Small intestine (tissue), 7 donors: ENCODE data around the gene RBP5. TPM values are rescaled to one million over a fixed set of nuclear protein-coding genes. Genes with fewer than 3 reads are reported as not detected.

Experiments
- DNase-seq, 2 donors: peaks; one replicate each; pipeline versions ENCODE4 v3.0.0 to v3.0.0-alpha.2; 2013
- FAIRE-seq: peaks from 2 replicates; lab custom pipeline; 2012; peaks lifted over from hg19 to GRCh38; lab: Jason Lieb, UNC
- H3K27ac ChIP-seq, 3 donors: one replicate each; pipeline ENCODE4 v1.5.1; 2013; ENCODE audit warnings: low read length in 2 of 3, mild to moderate bottlenecking in 2 of 3, control low read depth in 1 of 3, inconsistent platforms in 1 of 3, low read depth in 1 of 3, moderate library complexity in 1 of 3
- H3K27me3 ChIP-seq, 3 donors: one replicate each; pipeline ENCODE4 v1.6.1; 2013; ENCODE audit warnings: low read length in 3 of 3, inconsistent platforms in 1 of 3; ENCODE audit not compliant: control insufficient read depth in 3 of 3, insufficient read depth in 3 of 3
- H3K36me3 ChIP-seq, 3 donors: one replicate each; pipeline ENCODE4 v1.6.1; 2013; ENCODE audit warnings: low read length in 3 of 3, inconsistent platforms in 1 of 3, low read depth in 1 of 3, mild to moderate bottlenecking in 1 of 3, moderate library complexity in 1 of 3; ENCODE audit not compliant: control insufficient read depth in 3 of 3, insufficient read depth in 2 of 3
- H3K4me1 ChIP-seq, 3 donors: one replicate each; pipeline ENCODE4 v1.6.1; 2013; ENCODE audit warnings: low read length in 2 of 3, inconsistent platforms in 1 of 3, low read depth in 1 of 3, mild to moderate bottlenecking in 1 of 3, moderate library complexity in 1 of 3; ENCODE audit not compliant: control insufficient read depth in 3 of 3, insufficient read depth in 2 of 3
- H3K4me3 ChIP-seq, 3 donors: one replicate each; pipeline ENCODE4 v1.5.1; 2013; ENCODE audit warnings: low read length in 3 of 3, control low read depth in 1 of 3, inconsistent platforms in 1 of 3, low read depth in 1 of 3, mild to moderate bottlenecking in 1 of 3, moderate library complexity in 1 of 3
- H3K9me3 ChIP-seq, 2 donors: one replicate each; pipeline ENCODE4 v1.6.1; 2013; ENCODE audit warnings: low read depth in 1 of 2, low read length in 1 of 2; ENCODE audit not compliant: control insufficient read depth in 2 of 2, insufficient read depth in 1 of 2
- WGBS, 3 donors: extraction: QIAGEN DNeasy Blood & Tissue Kit; methylation state at CpG; one replicate each; pipeline ENCODE4 v1.1.7; 2013; 5-methylcytosine and 5-hydroxymethylcytosine counted together
- polyA plus RNA-seq, 4 donors: library from polyadenylated mRNA; stranded (reverse) in 3 of 4; unstranded in 1 of 4; fragments of 200-250 nt in 3 of 4; fragments of 120-200 nt in 1 of 4; gene quantifications; one replicate each; pipeline versions ENCODE4 v1.2.1 to v1.2.3, GENCODE V29; 2013
- donor health status: healthy with polysubstance abuse.
- donor health status: control.
- donor health status: control.
- donor health status: Bipolar disorder and iron deficiency.
- donor health status: healthy.

Gene RBP5
- polyA plus RNA-seq, 4 donors = 0.67 to 19.0 (median 7.8) TPM

DNA sequence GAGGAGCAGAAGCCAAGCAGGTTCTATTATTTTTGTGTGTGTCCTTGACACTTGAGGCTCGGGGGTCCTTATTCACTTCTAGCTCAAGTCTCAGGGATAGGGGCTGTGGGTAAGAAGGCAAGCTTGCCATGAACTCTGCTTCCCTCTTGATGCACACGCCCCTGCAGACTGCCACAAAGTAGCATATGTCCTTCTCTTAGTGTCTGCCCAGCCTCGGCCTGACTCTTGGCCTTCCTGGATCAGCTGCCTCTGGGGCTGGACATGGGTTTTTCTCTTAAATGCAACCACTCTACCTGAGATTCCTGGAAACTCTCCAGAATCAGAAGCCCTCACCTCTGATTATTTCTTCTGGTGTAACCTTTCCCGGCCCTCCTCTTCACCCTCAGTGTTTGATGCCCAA is 32.6 kb upstream of the RBP5 start:
- FAIRE-seq (no peak), DNase-seq (no peak)
- Histone ChIP-seq H3K36me3 (peaks cover 0 to 30% (median 0%) of the 10 kb centered on the region in 3 donors), H3K4me1 (no peaks in the 10 kb centered on the region), H3K4me3 (no peak overlapping the region), H3K27me3 (peaks cover 0 to 8% (median 4%) of the 10 kb centered on the region in 3 donors), H3K9me3 (peaks cover 0 to 5% of the 10 kb centered on the region in 2 donors), H3K27ac (no peak overlapping the region)
- 85 to 90% (median 87%) methylated on average over 4 of the region's 4 CpGs for WGBS, 3 donors

DNA sequence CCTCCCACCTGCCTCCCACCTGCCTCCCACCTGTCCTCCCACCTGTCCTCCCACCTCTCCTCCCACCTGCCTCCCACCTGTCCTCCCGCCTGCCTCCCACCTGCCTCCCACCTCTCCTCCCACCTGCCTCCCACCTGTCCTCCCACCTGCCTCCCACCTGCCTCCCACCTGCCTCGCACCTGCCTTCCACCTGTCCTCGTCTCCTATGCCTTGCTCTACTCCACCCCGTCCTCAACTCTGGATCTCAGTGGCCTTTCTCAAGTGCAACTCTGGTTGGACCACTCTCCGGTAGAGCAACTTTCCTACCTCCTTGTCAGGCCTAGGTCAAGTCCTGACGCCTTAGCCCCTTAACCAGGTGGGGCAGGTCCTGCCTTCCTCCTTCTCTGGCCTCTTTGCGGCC is 31.5 kb upstream of the RBP5 start:
- no peaks in the 10 kb centered on the region for H3K9me3 ChIP-seq
- peaks cover 0 to 10% (median 0%) of the 10 kb centered on the region in 3 donors for H3K4me1 ChIP-seq
- FAIRE-seq (no peak), DNase-seq (no peak)
- peaks cover 0 to 6% (median 4%) of the 10 kb centered on the region in 3 donors for H3K27me3 ChIP-seq
- peaks cover 0 to 41% (median 0%) of the 10 kb centered on the region in 3 donors for H3K36me3 ChIP-seq
- H3K27ac ChIP-seq = no peak overlapping the region
- H3K4me3 ChIP-seq = no peak overlapping the region
- 70 to 90% (median 74%) methylated on average over 6 to 7 of the region's 7 CpGs for WGBS, 3 donors

DNA sequence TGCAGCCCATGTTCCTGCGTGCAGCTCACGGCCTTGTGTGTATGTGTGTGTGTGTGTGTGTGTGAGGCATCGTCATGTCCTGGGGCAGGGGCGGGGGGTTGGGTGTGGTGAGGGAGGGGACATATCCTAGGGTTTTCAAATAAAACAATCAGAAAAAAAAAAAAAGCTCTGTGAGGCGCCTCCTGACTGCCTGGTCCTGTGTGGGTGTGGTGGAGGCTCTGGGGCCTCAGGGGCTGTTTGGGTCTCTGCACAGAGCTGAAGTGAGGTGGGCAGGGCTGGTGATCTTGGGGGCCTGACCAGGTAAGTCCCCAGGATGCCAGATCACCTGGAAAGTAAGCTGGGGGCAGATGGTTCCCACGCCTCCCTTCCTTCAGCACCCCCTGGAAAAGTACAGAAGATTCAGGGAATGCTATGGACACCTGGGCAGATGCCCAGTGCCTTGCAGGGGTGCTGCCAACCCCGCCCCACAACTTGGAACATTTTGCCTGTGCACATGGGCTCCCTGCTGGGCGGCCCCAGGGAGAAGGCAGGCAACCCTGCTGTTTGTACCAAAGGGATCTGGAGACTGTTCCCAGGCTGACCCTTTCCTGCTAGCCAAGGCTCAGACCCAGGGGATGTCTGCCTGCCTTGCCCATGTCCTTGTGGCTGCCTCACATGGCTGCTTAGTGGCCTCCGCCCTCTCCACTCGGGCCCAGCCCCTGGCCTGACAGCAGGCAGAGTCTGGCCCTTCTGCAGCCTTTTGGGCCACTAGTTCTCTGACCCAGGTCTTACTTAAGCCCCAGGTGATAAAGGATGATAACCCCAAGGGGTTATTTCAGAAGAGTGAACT is 30.3 kb upstream of the RBP5 start:
- Histone ChIP-seq H3K27ac (no peak overlapping the region), H3K4me3 (no peak overlapping the region), H3K36me3 (peaks cover 0 to 47% (median 0%) of the 10 kb centered on the region in 3 donors), H3K9me3 (no peaks in the 10 kb centered on the region), H3K27me3 (peaks cover 0 to 6% (median 4%) of the 10 kb centered on the region in 3 donors), H3K4me1 (peaks cover 0 to 11% (median 0%) of the 10 kb centered on the region in 3 donors)
- DNase-seq (no peak), FAIRE-seq (no peak)
- 77 to 85% (median 80%) methylated on average over 9 to 10 of the region's 10 CpGs for WGBS, 3 donors

DNA sequence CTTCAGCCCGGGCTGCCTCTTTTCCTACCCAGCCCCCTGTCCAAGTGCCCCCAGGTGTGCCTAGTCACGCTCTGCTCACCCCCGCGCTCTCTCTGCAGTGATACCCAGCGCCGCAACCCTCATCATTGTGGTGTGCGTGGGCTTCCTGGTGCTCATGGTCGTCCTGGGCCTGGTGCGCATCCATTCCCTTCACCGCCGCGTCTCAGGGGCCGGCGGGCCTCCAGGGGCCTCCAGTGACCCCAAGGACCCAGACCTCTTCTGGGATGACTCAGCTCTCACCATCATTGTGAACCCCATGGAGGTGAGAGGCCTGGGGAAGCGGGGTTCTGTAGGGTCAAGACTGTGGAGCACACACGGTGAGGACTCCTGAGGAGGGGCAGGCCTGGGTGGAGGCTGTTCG is 28.7 kb upstream of the RBP5 start:
- peaks cover 0 to 61% (median 2%) of the 10 kb centered on the region in 3 donors for H3K36me3 ChIP-seq
- FAIRE-seq = no peak
- 91 to 96% (median 92%) methylated on average over 17 of the region's 17 CpGs for WGBS, 3 donors

DNA sequence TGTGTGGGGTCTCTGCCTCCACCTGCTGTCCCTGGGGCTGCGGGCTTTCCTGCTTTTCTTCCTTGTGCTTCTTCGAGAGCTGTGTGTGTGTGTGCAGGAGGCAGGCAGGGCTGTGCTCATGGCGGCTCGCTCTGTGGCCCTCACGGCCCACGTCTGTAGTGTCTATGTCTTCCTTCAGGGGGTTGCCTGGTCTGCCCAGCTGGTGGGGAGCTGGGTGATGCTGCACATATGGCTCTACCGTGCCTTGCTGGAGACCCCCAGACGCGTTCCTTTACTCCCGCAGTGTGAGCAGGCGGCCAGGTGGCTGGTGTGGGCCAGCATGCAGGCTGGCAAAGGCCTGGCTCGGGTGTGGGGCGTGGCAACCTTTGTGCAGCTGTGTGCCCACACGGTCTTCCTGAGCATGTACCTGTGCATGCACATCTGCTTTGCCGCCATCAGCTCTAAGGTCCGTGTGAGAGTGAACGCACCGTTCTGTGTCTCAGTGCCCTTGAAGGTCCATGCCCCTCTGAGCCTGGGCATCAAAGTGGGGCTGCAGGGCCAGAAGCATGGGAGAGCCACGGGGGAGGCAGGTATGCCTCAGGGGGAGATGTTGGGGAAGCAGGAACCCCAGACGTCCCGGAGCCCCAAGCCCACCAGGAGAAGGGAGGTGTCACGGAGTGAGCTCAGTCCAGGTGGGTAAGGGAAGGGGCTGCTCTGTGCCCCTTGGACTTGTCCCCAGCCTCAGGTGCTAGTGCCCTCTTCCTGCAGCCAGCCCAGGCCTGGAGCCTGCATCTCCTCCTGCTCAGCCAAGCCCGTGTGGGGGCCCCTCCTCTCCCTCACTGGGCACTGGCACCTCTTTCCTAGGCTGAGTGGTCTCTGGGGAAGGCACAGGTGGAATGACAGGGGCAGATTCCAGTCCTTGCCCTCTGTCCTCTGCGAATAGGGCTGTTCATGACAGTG is 27.8 kb upstream of the RBP5 start:
- Histone ChIP-seq H3K27ac (no peak overlapping the region), H3K36me3 (peaks cover 0 to 64% (median 2%) of the 10 kb centered on the region in 3 donors), H3K4me3 (no peak overlapping the region), H3K4me1 (peaks cover 0 to 11% (median 0%) of the 10 kb centered on the region in 3 donors), H3K9me3 (no peaks in the 10 kb centered on the region), H3K27me3 (no peaks in the 10 kb centered on the region)
- WGBS, 3 donors = 80 to 85% (median 81%) methylated on average over 23 to 24 of the region's 24 CpGs
- DNase-seq (no peak), FAIRE-seq (no peak)

More for the DNA sequence above, 28.7 kb upstream of the RBP5 start:
- DNase-seq = no peak
- Histone ChIP-seq H3K27ac (no peak overlapping the region), H3K4me3 (no peak overlapping the region), H3K27me3 (no peaks in the 10 kb centered on the region), H3K9me3 (no peaks in the 10 kb centered on the region), H3K4me1 (peaks cover 0 to 11% (median 0%) of the 10 kb centered on the region in 3 donors)

DNA sequence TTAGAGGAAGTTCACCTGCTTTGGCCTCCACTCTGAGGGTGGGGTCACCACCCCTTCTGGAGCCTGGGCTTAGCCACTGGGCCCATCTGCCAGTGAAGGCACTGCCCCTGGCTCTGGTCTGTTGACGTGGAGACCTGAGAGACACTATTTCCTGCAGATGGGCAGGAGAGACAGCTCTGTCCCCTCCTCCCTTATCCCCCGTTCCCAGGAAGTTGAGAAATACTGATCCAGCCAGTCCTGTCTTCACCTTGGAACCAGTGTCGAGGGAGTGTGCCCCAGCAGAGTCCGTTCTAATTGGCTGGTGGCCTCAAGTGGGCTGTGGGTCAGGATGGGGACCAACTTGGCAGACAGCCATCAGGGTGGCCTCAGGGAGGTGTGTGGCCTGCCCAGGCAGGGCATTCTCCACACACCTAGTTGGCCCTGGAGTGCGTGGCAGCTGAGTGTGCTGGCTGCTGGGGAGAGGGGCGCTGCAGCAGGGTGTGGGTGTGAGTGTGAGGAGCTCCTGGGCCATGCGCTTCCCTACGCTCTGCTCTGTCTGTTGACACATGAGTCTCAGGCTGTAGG is 26.9 kb upstream of the RBP5 start:
- FAIRE-seq = no peak
- H3K4me3 ChIP-seq = no peak overlapping the region
- H3K9me3 ChIP-seq = no peaks in the 10 kb centered on the region
- H3K4me1 ChIP-seq = peaks cover 0 to 11% (median 0%) of the 10 kb centered on the region in 3 donors
- no peak overlapping the region for H3K27ac ChIP-seq
- peaks cover 0 to 72% (median 6%) of the 10 kb centered on the region in 3 donors for H3K36me3 ChIP-seq
- H3K27me3 ChIP-seq = no peaks in the 10 kb centered on the region
- peak in 1 of 2 donors; percentile 52 for DNase-seq
- 75 to 86% (median 78%) methylated on average over 7 to 8 of the region's 8 CpGs for WGBS, 3 donors

DNA sequence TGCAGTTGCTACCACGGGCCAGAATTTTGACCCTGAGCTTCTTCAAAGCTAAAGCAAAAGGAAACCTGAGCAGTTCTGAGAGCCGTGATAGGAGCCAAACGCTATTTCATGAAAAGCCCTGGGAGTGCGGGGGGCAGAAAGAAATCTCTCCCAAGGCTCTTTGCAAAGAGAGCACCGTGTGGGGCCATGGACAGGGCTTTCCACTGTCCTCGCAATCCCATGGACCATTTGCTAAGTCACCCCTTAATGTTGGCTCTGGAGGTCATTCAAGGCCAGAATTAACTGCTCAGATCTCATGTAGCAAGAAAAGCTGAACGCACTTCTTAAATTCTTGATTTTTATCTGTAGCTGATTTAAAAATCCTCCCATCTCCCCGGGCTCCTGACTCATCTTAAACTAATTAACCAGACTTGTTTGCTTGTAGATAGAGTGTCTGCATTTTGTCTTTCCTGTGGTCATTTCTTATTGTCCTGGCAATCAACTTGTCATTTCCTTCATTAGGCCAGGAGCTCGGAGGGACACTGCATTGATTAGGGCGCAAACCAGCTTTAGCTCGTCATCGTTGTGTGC is 26.3 kb upstream of the RBP5 start:
- 85 to 89% (median 87%) methylated on average over 12 of the region's 12 CpGs for WGBS, 3 donors
- H3K4me3 ChIP-seq = no peak overlapping the region
- no peaks in the 10 kb centered on the region for H3K9me3 ChIP-seq
- H3K27ac ChIP-seq = no peak overlapping the region
- no peaks in the 10 kb centered on the region for H3K27me3 ChIP-seq
- no peak for DNase-seq
- H3K4me1 ChIP-seq = peaks cover 0 to 11% (median 0%) of the 10 kb centered on the region in 3 donors
- no peak for FAIRE-seq
- peaks cover 0 to 77% (median 7%) of the 10 kb centered on the region in 3 donors for H3K36me3 ChIP-seq
